Measurements from ENCODE around the gene MMP14.
A peak's percentile ranks its signal among the peaks of the same experiment; 100 is the strongest.

MMP14 gene

GRCh38 chr14:22861651-22862050 lies 25.3 kb downstream of the MMP14 start:
- no peak for DNase-seq (ENCODE audit: low spot score)

- DNase-seq (ENCODE audit: low spot score), result no peak
These were observed 28.6 kb downstream of the MMP14 start for GRCh38 chr14:22864979-22865378.

- no peak for DNase-seq (ENCODE audit: low spot score)
These were observed 29.3 kb downstream of the MMP14 start for GRCh38 chr14:22865424-22866405.

- DNase-seq (ENCODE audit: low spot score), result no peak
These were observed 30.5 kb downstream of the MMP14 start for GRCh38 chr14:22866874-22867273.

GRCh38 chr14:22870811-22871223 lies 34.4 kb downstream of the MMP14 start:
- DNase-seq (ENCODE audit: low spot score), result no peak

GRCh38 chr14:22871224-22872032 lies 35.0 kb downstream of the MMP14 start, which contains the start of gene LRP10:
Gene LRP10, plus strand, starts transcription at chr14:22871740. Its CDS starts 564 bp downstream, at chr14:22872304.
- DNase-seq (ENCODE audit: low spot score), result peak; percentile 87

- DNase-seq (ENCODE audit: low spot score), result peak; percentile 83
These were observed 35.8 kb downstream of the MMP14 start for GRCh38 chr14:22872033-22872832.

GRCh38 chr14:22872833-22873520 lies 36.6 kb downstream of the MMP14 start:
- no peak for DNase-seq (ENCODE audit: low spot score)

GRCh38 chr14:22875003-22875747 lies 38.8 kb downstream of the MMP14 start:
- DNase-seq (ENCODE audit: low spot score), result no peak

- DNase-seq (ENCODE audit: low spot score), result no peak
These were observed 39.4 kb downstream of the MMP14 start for GRCh38 chr14:22875748-22876319.

GRCh38 chr14:22877000-22877501 lies 40.7 kb downstream of the MMP14 start:
- DNase-seq (ENCODE audit: low spot score), result no peak

GRCh38 chr14:22878271-22879246 lies 42.2 kb downstream of the MMP14 start:
- no peak for DNase-seq (ENCODE audit: low spot score)

GRCh38 chr14:22882064-22882463 lies 45.7 kb downstream of the MMP14 start:
- DNase-seq (ENCODE audit: low spot score), result no peak

GRCh38 chr14:22882529-22883172 lies 46.3 kb downstream of the MMP14 start:
- peak; percentile 59 for DNase-seq (ENCODE audit: low spot score)

- DNase-seq (ENCODE audit: low spot score), result no peak
These were observed 47.0 kb downstream of the MMP14 start, which contains the start of gene REM2 for GRCh38 chr14:22883173-22883976. Gene REM2, plus strand, starts transcription at chr14:22883222. Its CDS starts 66 bp downstream, at chr14:22883288.

- no peak for DNase-seq (ENCODE audit: low spot score)
These were observed 47.8 kb downstream of the MMP14 start for GRCh38 chr14:22884076-22884737.
